Endodermal cell (in vitro differentiated cells): ENCODE results near the gene NCKAP5. TPM values are rescaled to one million over a fixed set of nuclear protein-coding genes. Genes with fewer than 3 reads are reported as not detected.

Experiments
- DNase-seq: peaks from one replicate; pipeline ENCODE4 v3.0.0-alpha.2; 2017
- H3K27ac ChIP-seq: 2 replicates; pipeline ENCODE4 v1.5.1; 2013; ENCODE audit warnings: mild to moderate bottlenecking, low read depth, low read length, moderate library complexity
- H3K27me3 ChIP-seq: 2 replicates; pipeline ENCODE4 v1.6.1; 2013; ENCODE audit warnings: mild to moderate bottlenecking, low read length, moderate library complexity; ENCODE audit not compliant: insufficient read depth, control insufficient read depth, poor library complexity, severe bottlenecking
- H3K36me3 ChIP-seq: 2 replicates; pipeline ENCODE4 v1.7.0; 2013; ENCODE audit warnings: mild to moderate bottlenecking, low read length, moderate library complexity; ENCODE audit not compliant: control insufficient read depth, insufficient read depth
- H3K4me1 ChIP-seq: one replicate; pipeline ENCODE4 v1.7.0; 2013; ENCODE audit warnings: low read length; ENCODE audit not compliant: control insufficient read depth, insufficient read depth
- H3K4me3 ChIP-seq: 2 replicates; pipeline ENCODE4 v1.5.1; 2013; ENCODE audit warnings: mild to moderate bottlenecking, low read length, moderate library complexity
- H3K9ac ChIP-seq: 2 replicates; pipeline ENCODE4 v1.6.1; 2013; ENCODE audit warnings: mild to moderate bottlenecking, low read length, moderate library complexity; ENCODE audit not compliant: poor library complexity, severe bottlenecking; ENCODE audit errors: extremely low read depth
- H3K9me3 ChIP-seq: 2 replicates; pipeline ENCODE4 v1.6.1; 2013; ENCODE audit warnings: mild to moderate bottlenecking, low read length, moderate library complexity; ENCODE audit not compliant: control insufficient read depth
- H3K27ac Mint-ChIP-seq: 2 replicates; pipeline ENCODE4 v1.8.0; 2020; ENCODE audit warnings: mixed read lengths
- H3K27me3 Mint-ChIP-seq: 2 replicates; pipeline ENCODE4 v1.8.0; 2021; ENCODE audit warnings: mild to moderate bottlenecking, mixed read lengths; ENCODE audit not compliant: insufficient read depth
- H3K36me3 Mint-ChIP-seq: 2 replicates; pipeline ENCODE4 v1.8.0; 2020; ENCODE audit warnings: low read depth, mixed read lengths
- H3K4me1 Mint-ChIP-seq: 2 replicates; pipeline ENCODE4 v1.8.0; 2020; ENCODE audit warnings: mixed read lengths
- H3K4me3 Mint-ChIP-seq: 2 replicates; pipeline ENCODE4 v1.8.0; 2020; ENCODE audit warnings: mild to moderate bottlenecking, moderate library complexity, mixed read lengths
- H3K9me3 Mint-ChIP-seq: 2 replicates; pipeline ENCODE4 v1.8.0; 2020; ENCODE audit warnings: mild to moderate bottlenecking, mixed read lengths
- CTCF ChIP-seq: fragments of 200-600 bp; sonication (generic); conservative IDR thresholded peaks from 2 replicates; pipeline ENCODE4 v1.5.0; 2021; ENCODE audit warnings: antibody characterized with exemption, mild to moderate bottlenecking
- WGBS, 2 experiments: methylation state at CpG; one replicate each; pipeline versions ENCODE4 v1.1.5 to v1.1.7; 2013; ENCODE audit warnings: missing lambda C conversion rate in 2 of 2, mixed read lengths in 1 of 2; ENCODE audit not compliant: insufficient coverage in 1 of 2, insufficient read length in 1 of 2; 5-methylcytosine and 5-hydroxymethylcytosine counted together
- total RNA-seq, 2 donors: library from RNA; stranded (reverse); fragmentation: NEBNext Ultra II Directional in 1 of 2; extraction: Animal tissue kit (Norgen Biotek cat#: 25700) in 1 of 2; gene quantifications; 2 replicates in 1 of 2; 3 replicates in 1 of 2; pipeline ENCODE4 v1.2.1, GENCODE V29; 2021

NCKAP5 gene
- total RNA-seq, 2 donors from 2014 or later, result 0.58 to 0.92 TPM

DNA sequence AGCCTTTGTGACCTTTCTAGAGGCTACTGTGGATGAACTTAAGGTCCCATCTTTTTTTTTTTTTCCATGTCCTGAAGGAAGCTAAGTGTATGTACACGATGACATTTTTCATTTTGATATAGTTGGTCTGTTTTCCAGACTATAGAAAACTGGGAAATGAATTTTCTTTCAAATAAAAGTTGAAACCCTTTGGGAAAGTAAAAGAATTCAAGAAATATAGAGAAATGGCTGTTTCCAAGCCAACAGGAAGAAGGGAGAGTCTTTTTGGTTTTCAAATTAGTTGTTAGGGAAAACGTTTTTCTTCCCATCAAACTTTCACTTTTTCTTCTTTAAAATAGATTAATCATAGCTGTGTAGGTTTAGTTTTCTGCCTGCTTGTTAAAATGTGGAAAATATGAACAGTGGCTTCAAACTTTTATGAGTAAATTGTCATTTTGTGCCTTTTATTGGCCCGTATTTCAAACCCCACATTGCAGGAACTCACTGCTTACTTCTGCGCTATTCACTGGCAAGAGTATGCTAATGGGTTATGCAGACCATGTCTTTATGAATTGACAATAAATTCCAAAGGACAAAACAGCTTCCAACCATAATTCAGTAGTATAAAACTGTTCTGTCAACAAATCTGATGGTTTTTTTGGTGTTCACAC, 870.6 kb downstream of the NCKAP5 start:
- H3K27ac Mint-ChIP-seq, result no peak overlapping the region

GRCh38 chr2:132692816-132693215, 875.4 kb downstream of the NCKAP5 start:
- Mint-ChIP-seq H3K36me3 (no peaks in the 10 kb centered on the region), H3K9me3 (no peaks in the 10 kb centered on the region), H3K4me3 (no peak overlapping the region), H3K4me1 (no peaks in the 10 kb centered on the region), H3K27ac (no peak overlapping the region), H3K27me3 (no peaks in the 10 kb centered on the region)
- no peak for TF ChIP-seq CTCF
- DNase-seq, result no peak
- Histone ChIP-seq H3K27ac (no peak overlapping the region), H3K4me3 (no peak overlapping the region), H3K4me1 (no peaks in the 10 kb centered on the region), H3K9me3 (no peaks in the 10 kb centered on the region), H3K9ac (no peak overlapping the region), H3K36me3 (no peaks in the 10 kb centered on the region), H3K27me3 (no peaks in the 10 kb centered on the region)
- WGBS, 2 experiments, result 93 to 100% methylated on average over 1 of the region's 1 CpG

More for the DNA sequence above, 870.6 kb downstream of the NCKAP5 start:
- TF ChIP-seq CTCF, result no peak
- no peaks in the 10 kb centered on the region for H3K9me3 Mint-ChIP-seq
- H3K27ac ChIP-seq, result no peak overlapping the region
- no peaks in the 10 kb centered on the region for H3K27me3 ChIP-seq
- H3K4me1 Mint-ChIP-seq, result no peaks in the 10 kb centered on the region
- no peaks in the 10 kb centered on the region for H3K4me1 ChIP-seq
- H3K4me3 ChIP-seq, result no peak overlapping the region
- no peak overlapping the region for H3K9ac ChIP-seq
- no peaks in the 10 kb centered on the region for H3K9me3 ChIP-seq
- WGBS, 2 experiments, result 75 to 94% methylated on average over 3 to 4 of the region's 4 CpGs
- H3K27me3 Mint-ChIP-seq, result peaks cover 2% of the 10 kb centered on the region
- no peak overlapping the region for H3K4me3 Mint-ChIP-seq
- no peak for DNase-seq
- H3K36me3 Mint-ChIP-seq, result no peaks in the 10 kb centered on the region
- H3K36me3 ChIP-seq, result no peaks in the 10 kb centered on the region

DNA sequence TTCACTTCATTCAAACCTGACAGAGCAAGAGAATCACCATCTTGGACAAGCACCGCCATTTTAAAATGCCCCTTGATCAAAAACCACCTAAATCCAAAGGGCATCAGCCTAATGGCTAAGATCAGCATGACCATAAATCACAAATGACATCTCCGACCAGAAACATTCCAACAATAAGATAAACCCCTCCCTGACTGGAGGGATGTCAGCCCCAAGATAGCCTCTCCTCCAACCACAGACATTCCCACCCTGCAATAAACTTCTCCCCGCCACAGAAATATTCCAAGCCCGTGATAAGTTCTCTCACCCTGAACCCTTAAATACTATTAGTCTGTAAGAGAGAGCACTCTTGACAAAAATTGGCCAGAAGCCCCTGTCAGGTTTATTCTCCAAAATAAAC, 876.7 kb downstream of the NCKAP5 start:
- no peaks in the 10 kb centered on the region for H3K4me1 Mint-ChIP-seq
- H3K36me3 Mint-ChIP-seq, result no peaks in the 10 kb centered on the region
- Histone ChIP-seq H3K27me3 (no peaks in the 10 kb centered on the region), H3K36me3 (no peaks in the 10 kb centered on the region), H3K9ac (no peak overlapping the region), H3K9me3 (no peaks in the 10 kb centered on the region), H3K27ac (no peak overlapping the region), H3K4me1 (no peaks in the 10 kb centered on the region), H3K4me3 (no peak overlapping the region)
- H3K27ac Mint-ChIP-seq, result no peak overlapping the region
- H3K4me3 Mint-ChIP-seq, result no peak overlapping the region
- no peaks in the 10 kb centered on the region for H3K27me3 Mint-ChIP-seq
- no peak for TF ChIP-seq CTCF
- 89 to 100% methylated on average over 1 to 4 of the region's 4 CpGs for WGBS, 2 experiments
- DNase-seq, result no peak
- H3K9me3 Mint-ChIP-seq, result no peaks in the 10 kb centered on the region
